Activated CD8-positive, alpha-beta T cell treated with anti-CD3 and anti-CD28 coated beads, Interleukin-2, amount 10 ng/mL, durations not matched to agents 7 days and 5 days (primary cell): Measurements from ENCODE around the gene NBDY. TPM values are rescaled to one million over a fixed set of nuclear protein-coding genes. Genes with fewer than 3 reads are reported as not detected.
A peak's percentile ranks its signal among the peaks of the same experiment; 100 is the strongest.
"Not testable (repeated sequence)": the region's sequence is repeated elsewhere in the genome, so short reads cannot be mapped to it uniquely, and the experiment has no call there.

ENCODE experiments used
- ATAC-seq: fragments of 150-1000 bp; cut with Tn5 transposase; one replicate; pipeline ENCODE4 v1.10.0; 2021; ENCODE audit warnings: moderate library complexity
- CTCF ChIA-PET: fragments of 350-600 bp; sonication (Branson Sonifier 250); formaldehyde crosslinking; loops from one replicate; lab custom pipeline; 2021; ENCODE audit warnings: antibody characterized with exemption; lab: Charles Lee
- POLR2A ChIA-PET: fragments of 350-600 bp; sonication (Branson Sonifier 250); formaldehyde crosslinking; loops from one replicate; lab custom pipeline; 2021; ENCODE audit warnings: antibody characterized with exemption; lab: Charles Lee
- DNase-seq: peaks from one replicate; pipeline ENCODE4 v3.0.0-alpha.2; 2020
- H3K27ac Mint-ChIP-seq: one replicate; pipeline ENCODE4 v1.8.0; 2021; ENCODE audit warnings: mild to moderate bottlenecking, mixed read lengths
- H3K27me3 Mint-ChIP-seq: one replicate; pipeline ENCODE4 v1.8.0; 2021; ENCODE audit warnings: low read depth, mixed read lengths
- H3K36me3 Mint-ChIP-seq: one replicate; pipeline ENCODE4 v1.8.0; 2021; ENCODE audit warnings: low read depth, mixed read lengths
- H3K4me1 Mint-ChIP-seq: one replicate; pipeline ENCODE4 v1.8.0; 2021; ENCODE audit warnings: low read depth, mixed read lengths
- H3K4me3 Mint-ChIP-seq: one replicate; pipeline ENCODE4 v1.8.0; 2021; ENCODE audit warnings: mild to moderate bottlenecking, mixed read lengths
- H3K9me3 Mint-ChIP-seq: one replicate; pipeline ENCODE4 v1.8.0; 2022; ENCODE audit warnings: mixed read lengths; ENCODE audit not compliant: insufficient read depth
- total RNA-seq, 2 experiments: library from RNA; stranded (reverse); gene quantifications; one replicate each; pipeline ENCODE4 v1.2.3, GENCODE V29; 2021

Gene NBDY
- total RNA-seq, 2 experiments from 2014 or later = 28.6 to 31.2 TPM

DNA sequence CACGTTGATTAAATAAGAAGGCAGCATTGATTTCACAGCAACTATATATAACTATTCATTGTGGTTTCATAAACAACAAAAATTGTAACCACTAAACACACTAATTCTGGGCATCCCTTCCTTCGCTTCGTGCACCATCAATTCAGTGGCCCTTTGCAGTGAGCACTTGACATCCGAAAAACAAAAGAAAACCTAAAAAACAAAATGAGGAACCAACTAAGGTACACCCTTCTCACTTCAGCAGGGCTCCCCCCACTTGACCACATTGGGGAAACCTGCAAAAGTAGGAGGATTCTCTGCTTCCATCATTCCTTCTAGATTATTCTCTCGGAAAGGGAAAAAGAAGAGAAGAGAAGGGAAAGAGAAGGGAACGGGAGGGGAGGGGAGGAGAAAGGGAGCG lies 28.3 kb downstream of the NBDY start:
- CTCF ChIA-PET = no interaction called here
- H3K27ac Mint-ChIP-seq = no peak overlapping the region

DNA sequence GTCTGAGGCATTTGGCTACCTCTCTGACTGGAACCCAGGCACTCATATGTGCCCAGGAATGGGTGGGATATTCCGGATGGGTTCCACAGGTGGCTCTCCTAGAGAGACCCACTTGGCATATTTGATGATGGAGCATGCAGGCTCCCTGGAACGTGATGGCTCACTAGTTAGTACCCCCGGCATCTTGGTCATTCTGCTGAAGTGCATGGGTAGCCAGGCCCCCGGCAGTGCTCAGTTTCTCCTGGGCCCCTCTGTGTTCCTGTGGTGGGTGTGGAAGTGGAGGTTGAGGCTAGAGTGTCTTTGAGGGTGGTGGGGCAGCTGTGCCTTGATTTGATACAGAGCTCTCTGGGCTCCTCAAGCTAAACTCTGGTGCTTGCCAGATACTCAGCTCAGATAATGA lies 29.4 kb downstream of the NBDY start:
- ATAC-seq (no peak), DNase-seq (no peak)
- H3K36me3 Mint-ChIP-seq = peaks cover 21% of the 10 kb centered on the region
- ChIA-PET CTCF (no interaction called here), POLR2A (no interaction called here)
- no peaks in the 10 kb centered on the region for H3K9me3 Mint-ChIP-seq
- no peaks in the 10 kb centered on the region for H3K27me3 Mint-ChIP-seq
- no peak overlapping the region for H3K27ac Mint-ChIP-seq
- peaks cover 43% of the 10 kb centered on the region for H3K4me1 Mint-ChIP-seq
- H3K4me3 Mint-ChIP-seq = no peak overlapping the region

More for the DNA sequence above, 28.3 kb downstream of the NBDY start:
- peaks cover 20% of the 10 kb centered on the region for H3K36me3 Mint-ChIP-seq
- no peaks in the 10 kb centered on the region for H3K27me3 Mint-ChIP-seq
- DNase-seq (no peak), ATAC-seq (no peak)
- POLR2A ChIA-PET = no interaction called here
- H3K4me3 Mint-ChIP-seq = no peak overlapping the region
- peaks cover 39% of the 10 kb centered on the region for H3K4me1 Mint-ChIP-seq
- no peaks in the 10 kb centered on the region for H3K9me3 Mint-ChIP-seq

DNA sequence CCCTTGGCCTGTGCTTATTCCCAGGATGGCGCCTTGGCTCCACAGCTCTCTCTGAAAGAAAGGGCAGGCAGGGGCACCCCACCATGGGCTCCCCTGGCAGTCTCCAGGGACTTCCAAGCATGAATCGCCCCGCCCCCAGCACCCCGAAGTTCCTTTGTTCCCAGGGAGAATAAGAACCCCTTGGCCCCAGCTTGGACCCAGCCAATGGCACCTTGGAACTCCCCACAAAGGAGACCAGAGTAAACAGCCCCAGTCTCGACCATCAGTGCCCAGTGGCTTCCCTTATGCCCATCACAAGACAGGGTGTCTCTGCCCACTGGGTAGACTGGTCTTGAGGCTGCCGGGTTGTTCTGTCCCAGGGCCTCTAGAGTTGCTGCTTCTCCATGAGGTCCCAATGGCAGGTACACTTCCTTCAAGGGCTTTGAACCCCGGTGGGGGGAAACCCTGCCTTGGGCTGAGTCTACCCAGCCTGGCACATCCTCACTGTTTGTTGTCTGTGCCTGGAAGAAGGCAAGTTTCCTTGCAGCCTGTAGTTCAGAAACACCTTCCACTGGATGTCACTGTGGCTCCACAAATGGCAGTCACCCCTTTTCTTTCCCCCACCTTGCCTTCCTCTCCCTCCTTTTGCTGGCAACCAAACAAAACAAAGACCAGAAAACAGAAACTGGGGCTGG lies 30.8 kb downstream of the NBDY start:
- no peaks in the 10 kb centered on the region for H3K9me3 Mint-ChIP-seq

DNA sequence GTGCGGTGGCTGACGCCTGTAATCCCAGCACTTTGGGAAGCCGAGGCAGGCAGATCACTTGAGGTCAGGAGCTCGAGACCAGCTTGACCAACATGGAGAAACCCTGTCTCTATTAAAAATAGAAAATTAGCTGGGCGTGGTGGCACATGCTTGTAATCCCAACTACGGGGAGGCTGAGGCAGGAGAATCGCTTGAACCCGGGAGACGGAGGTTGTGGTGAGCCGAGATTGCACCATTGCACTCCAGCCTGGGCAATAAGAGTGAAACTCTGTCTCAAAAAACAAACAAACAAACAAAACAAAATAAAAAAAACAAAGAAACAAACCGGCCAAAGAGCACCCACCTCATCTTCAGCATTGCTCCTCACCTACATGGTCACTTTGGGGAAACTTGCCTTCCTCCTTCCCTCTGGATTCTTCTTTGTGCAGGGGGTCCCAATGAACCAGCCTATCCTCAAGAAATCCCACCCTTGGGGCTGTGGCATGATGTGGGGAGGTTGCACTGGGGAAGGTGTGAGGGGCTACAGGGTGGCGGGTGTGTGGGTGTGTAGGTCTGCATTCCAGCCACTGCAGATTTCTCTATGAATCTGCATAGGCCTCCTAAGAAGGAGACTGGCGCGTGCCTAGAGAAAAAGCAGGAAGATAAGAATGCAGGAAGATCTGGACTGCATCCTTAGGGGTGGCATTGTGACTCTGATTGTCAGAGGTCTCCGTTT lies 31.5 kb downstream of the NBDY start:
- DNase-seq, H3K4me3 Mint-ChIP-seq, H3K36me3 Mint-ChIP-seq, H3K27ac Mint-ChIP-seq, POLR2A ChIA-PET, ATAC-seq, H3K9me3 Mint-ChIP-seq, H3K27me3 Mint-ChIP-seq, CTCF ChIA-PET: not testable (repeated sequence)
- peaks cover 52% of the 10 kb centered on the region for H3K4me1 Mint-ChIP-seq

More for the DNA sequence above, 30.8 kb downstream of the NBDY start:
- no peak for ATAC-seq
- ChIA-PET POLR2A (no interaction called here), CTCF (no interaction called here)
- no peak overlapping the region for H3K4me3 Mint-ChIP-seq
- H3K27me3 Mint-ChIP-seq = no peaks in the 10 kb centered on the region
- peaks cover 45% of the 10 kb centered on the region for H3K4me1 Mint-ChIP-seq
- H3K27ac Mint-ChIP-seq = no peak overlapping the region
- no peak for DNase-seq
- peaks cover 10% of the 10 kb centered on the region for H3K36me3 Mint-ChIP-seq

DNA sequence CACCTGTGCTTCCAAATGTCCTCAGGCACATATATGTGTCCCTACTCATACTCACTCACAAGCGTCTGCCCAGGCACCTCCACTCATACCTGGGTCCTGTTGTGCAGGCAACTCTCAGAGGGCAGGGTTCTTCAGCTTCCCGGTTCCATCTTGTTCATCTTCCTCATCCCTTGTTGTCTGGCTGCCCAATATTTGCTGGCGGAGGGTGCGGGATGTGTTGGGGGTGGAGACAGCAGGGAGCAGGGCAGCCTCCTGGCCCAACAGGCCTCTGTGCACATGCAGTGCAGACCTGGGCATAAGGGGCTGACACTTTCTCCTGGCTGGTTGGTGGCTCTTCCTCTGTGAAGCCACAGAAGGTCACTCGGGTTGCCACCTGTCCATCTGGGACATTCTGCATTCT lies 32.1 kb downstream of the NBDY start:
- Mint-ChIP-seq H3K27ac (peak overlapping the region; percentile 72), H3K4me3 (no peak overlapping the region), H3K4me1 (peaks cover 58% of the 10 kb centered on the region), H3K9me3 (no peaks in the 10 kb centered on the region), H3K27me3 (no peaks in the 10 kb centered on the region), H3K36me3 (peaks cover 8% of the 10 kb centered on the region)
- ATAC-seq (no peak), DNase-seq (no peak)
- ChIA-PET CTCF (no interaction called here), POLR2A (no interaction called here)

DNA sequence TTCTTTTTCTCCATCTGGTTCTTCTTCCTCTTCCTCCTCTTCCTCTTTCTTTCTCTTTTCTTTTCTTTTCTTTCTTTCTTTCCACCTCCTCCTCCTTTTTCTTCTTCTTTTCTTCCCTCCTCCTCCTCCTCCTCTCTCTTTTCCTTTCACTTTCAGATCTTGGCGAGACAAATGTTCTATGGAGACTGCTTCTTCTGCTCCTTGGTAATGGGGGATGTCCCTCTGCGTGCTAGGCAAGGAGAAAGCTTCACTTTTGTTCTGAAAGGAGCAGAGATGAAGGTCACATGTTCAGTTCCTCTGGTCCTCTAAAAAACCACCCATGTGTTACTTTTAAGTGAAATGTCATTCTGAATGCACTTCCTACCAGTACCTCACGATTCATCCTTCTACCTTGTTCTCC lies 33.2 kb downstream of the NBDY start:
- ChIA-PET CTCF (interaction anchor here (1.0 kb wide), 1 partner anchor 216 kb away, joined by 3 read pairs; no protein-coding TSS in a partner anchor), POLR2A (no interaction called here)
- DNase-seq (no peak), ATAC-seq (peak; percentile 34)
- peak overlapping the region; percentile 97 for H3K27ac Mint-ChIP-seq
- peaks cover 59% of the 10 kb centered on the region for H3K4me1 Mint-ChIP-seq
- H3K27me3 Mint-ChIP-seq = no peaks in the 10 kb centered on the region
- peaks cover 10% of the 10 kb centered on the region for H3K36me3 Mint-ChIP-seq
- H3K4me3 Mint-ChIP-seq = peak overlapping the region; percentile 76
- H3K9me3 Mint-ChIP-seq = no peaks in the 10 kb centered on the region

DNA sequence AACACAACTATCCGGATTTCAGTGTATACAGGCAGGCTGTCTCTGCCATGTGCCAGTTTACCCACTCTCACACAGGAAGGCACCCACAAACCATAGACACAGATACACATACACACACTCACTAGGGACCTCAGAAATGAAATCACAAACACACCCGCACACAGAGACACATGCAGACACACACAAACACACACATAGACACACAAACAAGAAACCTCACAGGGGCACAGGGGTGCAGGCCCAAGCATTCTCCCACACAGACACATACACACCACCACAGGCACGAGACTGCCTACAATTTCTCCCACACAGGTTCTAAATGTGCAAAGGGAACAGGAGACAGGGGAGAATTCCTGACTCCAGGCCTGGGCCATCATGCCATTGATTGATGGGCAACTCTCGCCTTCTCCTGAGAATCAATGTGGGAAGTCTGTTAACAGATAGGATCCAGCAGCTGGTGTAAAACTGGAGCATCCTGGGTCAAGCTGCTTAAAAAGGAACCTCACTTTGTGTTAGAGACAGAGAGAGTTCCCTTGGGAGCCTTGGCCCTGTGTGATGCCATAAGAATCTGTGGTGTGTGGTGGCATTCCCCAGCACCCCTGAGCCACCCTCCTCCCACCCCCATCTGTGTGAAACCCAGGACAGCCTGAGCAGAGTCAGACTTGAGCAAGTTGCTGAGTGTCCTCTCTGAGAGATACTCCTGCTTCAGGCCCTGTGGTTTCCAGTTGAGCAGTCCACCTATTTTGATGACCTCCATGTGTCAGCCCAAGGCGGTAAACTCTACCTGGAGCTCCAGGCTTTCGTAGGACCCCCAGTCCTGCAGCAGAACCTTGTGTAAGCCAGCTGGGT lies 33.9 kb downstream of the NBDY start:
- Mint-ChIP-seq H3K4me1 (peaks cover 53% of the 10 kb centered on the region), H3K27ac (peak overlapping the region; percentile 97), H3K36me3 (peaks cover 10% of the 10 kb centered on the region), H3K27me3 (no peaks in the 10 kb centered on the region), H3K4me3 (peak overlapping the region; percentile 76), H3K9me3 (no peaks in the 10 kb centered on the region)
- CTCF ChIA-PET = no interaction called here
- POLR2A ChIA-PET = no interaction called here
- no peak for ATAC-seq
- no peak for DNase-seq

DNA sequence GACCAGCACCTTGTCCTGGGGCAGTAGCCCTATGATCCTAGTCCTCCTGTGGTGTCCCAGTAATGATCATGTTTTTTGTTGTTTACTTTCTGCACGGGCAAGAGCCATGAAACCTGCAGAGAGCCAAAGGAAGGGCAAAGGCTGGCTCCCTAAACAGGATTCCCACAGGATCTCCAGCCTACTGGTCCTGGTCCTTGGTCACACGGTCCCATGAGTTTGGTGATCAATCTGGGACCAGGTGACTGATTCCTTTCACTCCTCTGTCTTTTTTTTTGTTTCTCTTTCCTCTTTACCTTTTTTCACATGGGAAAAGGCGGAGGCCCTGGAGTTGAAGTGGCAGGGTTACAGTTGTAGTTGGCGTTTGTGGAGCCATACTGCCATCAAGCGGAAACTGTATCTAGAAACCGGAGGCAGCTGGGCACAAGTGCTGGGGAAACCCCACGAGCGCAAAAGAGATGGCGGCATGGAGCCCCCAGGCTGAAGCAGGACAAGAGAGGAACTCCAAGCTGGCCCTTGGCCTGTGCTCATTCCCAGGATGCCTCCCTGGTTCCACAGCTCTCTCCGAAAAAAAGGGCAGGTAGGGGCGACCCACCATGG lies 34.6 kb downstream of the NBDY start:
- DNase-seq = no peak
- no peaks in the 10 kb centered on the region for H3K27me3 Mint-ChIP-seq
- CTCF ChIA-PET = interaction anchor here (1.7 to 2.1 kb wide), 2 partner anchors 49 to 214 kb away, joined by 4 to 22 read pairs; no protein-coding TSS in a partner anchor
- no peaks in the 10 kb centered on the region for H3K9me3 Mint-ChIP-seq
- H3K4me1 Mint-ChIP-seq = peaks cover 50% of the 10 kb centered on the region
- ATAC-seq = no peak
- H3K4me3 Mint-ChIP-seq = no peak overlapping the region
- peak overlapping the region; percentile 97 for H3K27ac Mint-ChIP-seq
- POLR2A ChIA-PET = interaction anchor here (1.5 kb wide), 1 partner anchor 49 kb away, joined by 5 read pairs; no protein-coding TSS in a partner anchor
- peaks cover 10% of the 10 kb centered on the region for H3K36me3 Mint-ChIP-seq

DNA sequence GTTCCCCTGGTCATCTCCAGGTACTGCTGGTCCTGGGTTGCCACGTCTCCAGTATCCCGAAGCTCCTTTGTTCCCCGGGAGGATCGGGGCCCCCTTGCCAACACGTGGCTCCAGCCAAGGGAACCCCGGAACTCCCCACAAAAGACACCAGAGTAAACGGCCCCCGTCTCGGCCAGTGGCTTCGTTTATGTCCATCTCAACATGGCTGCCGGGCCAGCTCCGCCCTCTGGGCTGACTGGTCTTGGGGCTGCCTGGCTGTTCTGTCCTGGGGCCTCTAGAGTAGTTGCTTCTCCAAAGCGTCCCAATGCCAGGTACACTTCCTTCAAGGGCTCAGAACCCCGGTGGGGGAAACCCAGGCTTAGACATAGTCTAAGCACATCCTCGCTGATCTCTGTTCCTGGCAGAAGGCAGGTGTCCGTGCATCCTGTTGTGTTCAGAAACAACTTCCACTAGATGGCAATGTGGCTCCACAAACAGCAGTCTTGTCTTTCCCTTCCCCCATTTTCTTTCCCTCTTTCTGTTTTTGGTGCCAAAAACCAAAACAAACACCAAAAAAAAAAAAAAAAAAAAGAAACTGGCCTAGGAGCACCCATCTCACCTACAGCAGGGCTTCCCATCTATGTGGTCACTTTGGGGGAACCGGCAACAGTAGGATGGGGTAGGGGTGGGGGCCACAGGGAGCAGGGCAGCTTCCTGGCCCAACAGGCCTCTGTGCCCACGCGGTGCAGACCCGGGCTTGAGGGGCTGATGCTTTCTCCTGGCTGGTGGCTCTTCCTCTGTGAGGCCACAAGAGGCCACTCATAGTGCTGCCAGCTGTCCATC lies 35.3 kb downstream of the NBDY start:
- H3K4me3 Mint-ChIP-seq = peak overlapping the region; percentile 70
- DNase-seq = peak; percentile 79
- peak overlapping the region; percentile 97 for H3K27ac Mint-ChIP-seq
- ChIA-PET CTCF (interaction anchor here (1.7 to 2.1 kb wide), 2 partner anchors 48 to 214 kb away, joined by 4 to 22 read pairs; no protein-coding TSS in a partner anchor), POLR2A (interaction anchor here (1.5 kb wide), 1 partner anchor 48 kb away, joined by 5 read pairs; no protein-coding TSS in a partner anchor)
- peaks cover 50% of the 10 kb centered on the region for H3K4me1 Mint-ChIP-seq
- peak; percentile 72 for ATAC-seq
- H3K36me3 Mint-ChIP-seq = peaks cover 10% of the 10 kb centered on the region
- no peaks in the 10 kb centered on the region for H3K9me3 Mint-ChIP-seq
- H3K27me3 Mint-ChIP-seq = no peaks in the 10 kb centered on the region

DNA sequence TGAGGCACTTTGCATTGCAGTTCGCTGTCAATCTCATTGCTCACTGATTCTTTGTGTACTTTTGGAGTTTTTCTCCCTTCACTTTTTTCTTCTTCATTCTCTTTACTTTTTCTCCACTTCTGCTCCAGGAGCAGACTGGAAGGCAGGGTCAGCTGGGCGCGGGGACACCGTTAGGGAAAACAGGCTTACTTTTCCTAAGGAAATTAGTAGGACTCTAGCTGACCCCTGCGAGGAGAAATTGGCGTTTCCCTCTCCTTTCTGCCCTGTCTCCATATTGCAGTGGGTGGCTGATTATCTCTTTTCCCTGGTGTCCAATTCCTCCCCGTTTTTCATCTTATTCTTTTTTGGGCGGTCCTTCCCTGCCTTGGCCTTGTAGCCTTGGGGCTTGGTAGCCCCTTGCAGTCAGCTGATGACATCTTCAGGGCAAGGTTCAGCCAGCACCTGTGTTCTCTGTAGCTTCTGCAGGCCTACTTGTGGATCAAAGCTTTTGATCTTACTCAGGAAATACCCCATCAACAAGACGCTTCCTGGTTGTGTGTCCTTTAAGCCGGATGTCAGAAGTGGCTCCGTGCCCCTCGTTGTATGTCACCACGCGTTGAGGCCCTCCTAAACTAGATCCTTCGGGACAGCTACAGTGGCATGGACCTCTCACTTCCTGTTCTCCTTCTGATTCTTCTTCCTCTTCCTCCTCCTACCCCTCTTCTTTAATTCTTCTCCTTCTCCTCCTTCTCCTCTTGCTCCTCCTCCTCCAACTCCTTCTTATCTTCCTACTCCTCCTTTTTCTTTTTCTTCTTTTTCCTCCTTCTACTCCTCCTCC lies 36.1 kb downstream of the NBDY start:
- peak; percentile 37 for ATAC-seq

More for the DNA sequence above, 36.1 kb downstream of the NBDY start:
- DNase-seq = peak; percentile 43
- H3K36me3 Mint-ChIP-seq = peaks cover 10% of the 10 kb centered on the region
- H3K4me3 Mint-ChIP-seq = peak overlapping the region; percentile 70
- H3K27ac Mint-ChIP-seq = peak overlapping the region; percentile 97
- H3K4me1 Mint-ChIP-seq = peaks cover 50% of the 10 kb centered on the region
- POLR2A ChIA-PET = interaction anchor here (0.7 to 1.5 kb wide), 2 partner anchors 47 to 383 kb away, joined by 3 to 5 read pairs; no protein-coding TSS in a partner anchor
- no peaks in the 10 kb centered on the region for H3K9me3 Mint-ChIP-seq
- H3K27me3 Mint-ChIP-seq = no peaks in the 10 kb centered on the region
- CTCF ChIA-PET = interaction anchor here (1.7 to 2.1 kb wide), 2 partner anchors 47 to 213 kb away, joined by 4 to 22 read pairs; no protein-coding TSS in a partner anchor
